SK-N-SH (cell line): ENCODE measurements around the gene PLEKHG5. TPM values are rescaled to one million over a fixed set of nuclear protein-coding genes. Genes with fewer than 3 reads are reported as not detected.

Source experiments
- CTCF ChIA-PET: fragments of 300-600, 350-600 bp; formaldehyde crosslinking; extraction: SDS; loops from one replicate; lab custom pipeline; 2021; lab: Yijun Ruan, JAX
- POLR2A ChIA-PET: fragments of 350-600 bp; sonication (Branson Sonifier 250); formaldehyde crosslinking; extraction: SDS; loops from one replicate; lab custom pipeline; 2020; ENCODE audit warnings: antibody characterized with exemption, inconsistent platforms; lab: Yijun Ruan, JAX
- DNase-seq: peaks from one replicate; pipeline ENCODE4 v3.0.0; 2012
- H2AFZ ChIP-seq: fragments of 200-600 bp; sonication (generic); 2 replicates; pipeline ENCODE4 v1.8.1; 2016; ENCODE audit warnings: antibody characterized with exemption, mild to moderate bottlenecking, low read depth
- H3F3A ChIP-seq: fragments of 200-600 bp; sonication (generic); replicated peaks from 2 replicates; pipeline ENCODE3; 2016; ENCODE audit warnings: antibody characterized with exemption, mild to moderate bottlenecking; ENCODE audit not compliant: insufficient read depth
- H3K27ac ChIP-seq, 2 experiments: fragments of 200-500 bp in 1 of 2; fragments of 200-600 bp in 1 of 2; sonication (Bioruptor generic) in 1 of 2; sonication (generic), shearing (Covaris generic) in 1 of 2; 2 replicates each; pipeline versions ENCODE4 v1.5.1 to v1.6.1; 2014 to 2016; ENCODE audit warnings: low read depth in 2 of 2, inconsistent platforms in 1 of 2, low read length in 1 of 2, mild to moderate bottlenecking in 1 of 2, mixed read lengths in 1 of 2
- H3K27me3 ChIP-seq: fragments of 200-600 bp; sonication (generic), shearing (Covaris generic); 2 replicates; pipeline ENCODE4 v1.6.1; 2016; ENCODE audit warnings: mixed run types; ENCODE audit not compliant: insufficient read depth
- H3K36me3 ChIP-seq, 2 experiments: fragments of 200-500 bp in 1 of 2; fragments of 200-600 bp in 1 of 2; sonication (Bioruptor generic) in 1 of 2; sonication (generic) in 1 of 2; replicated peaks in 1 of 2; 2 replicates each; pipeline versions ENCODE3 to v1.5.1; 2014 to 2016; ENCODE audit warnings: low read length in 1 of 2, mild to moderate bottlenecking in 1 of 2; ENCODE audit not compliant: insufficient read depth in 2 of 2, control insufficient read depth in 1 of 2
- H3K4me1 ChIP-seq, 2 experiments: fragments of 200-500 bp in 1 of 2; fragments of 200-600 bp in 1 of 2; sonication (Bioruptor generic) in 1 of 2; sonication (generic), shearing (Covaris generic) in 1 of 2; 2 replicates each; pipeline versions ENCODE4 v1.5.1 to v1.6.1; 2014 to 2016; ENCODE audit warnings: low read depth in 1 of 2, low read length in 1 of 2, mixed run types in 1 of 2; ENCODE audit not compliant: insufficient read depth in 2 of 2, control insufficient read depth in 1 of 2
- H3K4me2 ChIP-seq: fragments of 200-600 bp; sonication (generic), shearing (Covaris generic); 2 replicates; pipeline ENCODE4 v1.6.1; 2017; ENCODE audit warnings: mixed run types
- H3K4me3 ChIP-seq, 2 experiments: fragments of 200-500 bp in 1 of 2; fragments of 200-600 bp in 1 of 2; sonication (Bioruptor generic) in 1 of 2; sonication (generic), shearing (Covaris generic) in 1 of 2; 2 replicates each; pipeline versions ENCODE4 v1.5.1 to v1.8.1; 2014 to 2016; ENCODE audit warnings: low read depth in 2 of 2, inconsistent platforms in 1 of 2, low read length in 1 of 2, mild to moderate bottlenecking in 1 of 2, mixed read lengths in 1 of 2, moderate library complexity in 1 of 2
- H3K79me2 ChIP-seq: fragments of 200-600 bp; sonication (generic); 2 replicates; pipeline ENCODE4 v1.8.1; 2017; ENCODE audit warnings: mild to moderate bottlenecking; ENCODE audit not compliant: insufficient read depth
- H3K9ac ChIP-seq: fragments of 200-600 bp; sonication (generic); 2 replicates; pipeline ENCODE4 v1.6.1; 2017; ENCODE audit warnings: mixed run types
- H3K9me2 ChIP-seq: fragments of 200-600 bp; sonication (generic); 2 replicates; pipeline ENCODE4 v1.6.1; 2017; ENCODE audit warnings: mixed run types
- H3K9me3 ChIP-seq: fragments of 200-600 bp; sonication (generic); 2 replicates; pipeline ENCODE4 v1.6.1; 2017; ENCODE audit warnings: mixed run types, mild to moderate bottlenecking, moderate library complexity
- H4K20me1 ChIP-seq: fragments of 200-600 bp; sonication (generic); 2 replicates; pipeline ENCODE4 v1.6.1; 2017; ENCODE audit warnings: mild to moderate bottlenecking, mixed run types; ENCODE audit not compliant: insufficient read depth
- CHD2 ChIP-seq: fragments of 150-350 bp; IDR thresholded peaks from 2 replicates; pipeline ENCODE4 v1.6.1; 2018; ENCODE audit warnings: low read length; ENCODE audit not compliant: partially characterized antibody
- CTCF ChIP-seq: fragments of 200-600 bp; sonication (generic); IDR thresholded peaks from 2 replicates; pipeline ENCODE4 v1.6.1; 2017; ENCODE audit warnings: antibody characterized with exemption, mild to moderate bottlenecking, moderate library complexity
- EZH2phosphoT487 ChIP-seq: fragments of 200-600 bp; sonication (generic); IDR thresholded peaks from 2 replicates; pipeline ENCODE4 v1.6.1; 2017; ENCODE audit warnings: low read depth, mixed run types, mild to moderate bottlenecking, antibody characterized with exemption, moderate library complexity, borderline replicate concordance
- FOXM1 ChIP-seq: IDR thresholded peaks from 2 replicates; pipeline ENCODE4 v1.4.0; 2012; ENCODE audit warnings: low read depth, mild to moderate bottlenecking
- GABPA ChIP-seq: IDR thresholded peaks from 2 replicates; pipeline ENCODE4 v1.4.0; 2012; ENCODE audit warnings: low read depth, mild to moderate bottlenecking
- JUND ChIP-seq: IDR thresholded peaks from 2 replicates; pipeline ENCODE4 v1.4.0; 2012
- MAX ChIP-seq: IDR thresholded peaks from 2 replicates; pipeline ENCODE4 v1.4.0; 2012; ENCODE audit warnings: low read depth
- POLR2AphosphoS5 ChIP-seq: IDR thresholded peaks from 2 replicates; pipeline ENCODE4 v1.6.1; 2012; ENCODE audit warnings: low read depth, low read length
- RAD21 ChIP-seq: IDR thresholded peaks from 2 replicates; pipeline ENCODE4 v1.6.1; 2012; ENCODE audit warnings: mild to moderate bottlenecking, low read length
- RFX5 ChIP-seq: IDR thresholded peaks from 2 replicates; pipeline ENCODE4 v1.6.1; 2012; ENCODE audit warnings: mild to moderate bottlenecking, improper control_type of control experiment, low read length
- SMC3 ChIP-seq: IDR thresholded peaks from 2 replicates; pipeline ENCODE4 v1.6.1; 2012; ENCODE audit warnings: low read depth, low read length, improper control_type of control experiment
- ZBTB33 ChIP-seq: IDR thresholded peaks from 2 replicates; pipeline ENCODE4 v1.4.0; 2012; ENCODE audit warnings: low read depth, borderline replicate concordance
- WGBS: methylation state at CpG from one replicate; pipeline ENCODE4 v1.1.6; 2017; ENCODE audit warnings: low lambda C conversion rate; 5-methylcytosine and 5-hydroxymethylcytosine counted together
- polyA plus RNA-seq, 3 experiments: library from polyadenylated mRNA; depleted of rRNA; stranded (reverse); fragments of >200 nt; gene quantifications; 2 replicates each; pipeline ENCODE4 v1.2.3, GENCODE V29; 2012

The PLEKHG5 gene
- polyA plus RNA-seq, 1 of the 3 experiments (the other 2 are of a cell fraction), result 14.9 TPM

- WGBS, result 95% methylated on average over 27 of the region's 67 CpGs
- Histone ChIP-seq H2AFZ (no peak overlapping the region), H3K4me1 (peaks cover 0 to 2% of the 10 kb centered on the region in 2 experiments; a peak in 1 of 4 replicates), H3K4me2 (no peak overlapping the region), H4K20me1 (no peaks in the 10 kb centered on the region), H3K9ac (no peak overlapping the region), H3K9me3 (no peaks in the 10 kb centered on the region), H3K36me3 (peaks cover 0 to 43% of the 10 kb centered on the region in 2 experiments), H3K27me3 (no peaks in the 10 kb centered on the region), H3K4me3 (no peak overlapping the region), H3K79me2 (no peaks in the 10 kb centered on the region), H3F3A (no peaks in the 10 kb centered on the region), H3K27ac (no peak overlapping the region), H3K9me2 (no peaks in the 10 kb centered on the region)
- ChIA-PET CTCF (interaction anchor here (0.9 to 2.0 kb wide), 9 partner anchors 14 to 83 kb away, joined by 3 to 9 read pairs (median 4); partner anchors contain the start of genes NOL9 and TAS1R1), POLR2A (no interaction called here)
- TF ChIP-seq EZH2phosphoT487 (no peak), POLR2AphosphoS5 (no peak), RAD21 (no peak), JUND (no peak), CTCF (no peak), ZBTB33 (no peak), GABPA (no peak), RFX5 (no peak), CHD2 (no peak), MAX (no peak), SMC3 (no peak), FOXM1 (no peak)
- DNase-seq, result no peak
Measured at GRCh38 chr1:6471086-6471969, 20.1 kb downstream of the PLEKHG5 start.
